ENCODE data around the gene ARHGAP45. TPM values are rescaled to one million over a fixed set of nuclear protein-coding genes. Genes with fewer than 3 reads are reported as not detected.

Gene ARHGAP45
- total RNA-seq, 4 donors from 2014 or later = 28.4 to 66.9 (median 38.6) TPM

DNA sequence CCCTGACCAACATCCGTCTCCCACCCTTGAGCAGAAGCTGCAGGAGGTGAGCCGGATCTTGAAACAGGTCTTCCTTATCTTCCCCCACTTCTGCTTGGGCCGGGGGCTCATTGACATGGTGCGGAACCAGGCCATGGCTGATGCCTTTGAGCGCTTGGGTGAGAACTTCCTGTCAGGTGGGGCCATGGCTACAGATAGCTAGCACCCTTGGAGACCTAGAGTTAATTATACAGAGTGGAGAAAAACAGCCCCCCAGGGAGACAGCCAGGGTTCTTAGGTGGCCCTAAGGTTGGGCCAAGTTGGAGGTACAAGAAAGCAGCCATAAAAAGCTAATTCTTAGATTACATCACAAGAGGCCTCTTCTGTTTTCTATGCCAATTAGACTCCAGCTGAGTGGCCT is 8.9 kb upstream of the ARHGAP45 start:
- Histone ChIP-seq H3K9me3 (peaks cover 0 to 68% (median 15%) of the 10 kb centered on the region in 4 donors), H3K27me3 (no peaks in the 10 kb centered on the region), H3K4me1 (no peaks in the 10 kb centered on the region), H3K4me3 (no peak overlapping the region), H3K36me3 (peaks cover 0 to 52% (median 0%) of the 10 kb centered on the region in 3 donors), H3K27ac (no peak overlapping the region)
- WGBS, 2 donors = 92 to 93% methylated on average over 4 to 5 of the region's 5 CpGs
- no peak for DNase-seq (ENCODE audit: low spot score in 2 of 2)
- TF ChIP-seq, protein P1, sequence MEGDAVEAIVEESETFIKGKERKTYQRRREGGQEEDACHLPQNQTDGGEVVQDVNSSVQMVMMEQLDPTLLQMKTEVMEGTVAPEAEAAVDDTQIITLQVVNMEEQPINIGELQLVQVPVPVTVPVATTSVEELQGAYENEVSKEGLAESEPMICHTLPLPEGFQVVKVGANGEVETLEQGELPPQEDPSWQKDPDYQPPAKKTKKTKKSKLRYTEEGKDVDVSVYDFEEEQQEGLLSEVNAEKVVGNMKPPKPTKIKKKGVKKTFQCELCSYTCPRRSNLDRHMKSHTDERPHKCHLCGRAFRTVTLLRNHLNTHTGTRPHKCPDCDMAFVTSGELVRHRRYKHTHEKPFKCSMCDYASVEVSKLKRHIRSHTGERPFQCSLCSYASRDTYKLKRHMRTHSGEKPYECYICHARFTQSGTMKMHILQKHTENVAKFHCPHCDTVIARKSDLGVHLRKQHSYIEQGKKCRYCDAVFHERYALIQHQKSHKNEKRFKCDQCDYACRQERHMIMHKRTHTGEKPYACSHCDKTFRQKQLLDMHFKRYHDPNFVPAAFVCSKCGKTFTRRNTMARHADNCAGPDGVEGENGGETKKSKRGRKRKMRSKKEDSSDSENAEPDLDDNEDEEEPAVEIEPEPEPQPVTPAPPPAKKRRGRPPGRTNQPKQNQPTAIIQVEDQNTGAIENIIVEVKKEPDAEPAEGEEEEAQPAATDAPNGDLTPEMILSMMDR (IDR thresholded peaks at IDR 0.05) = no peak
- no peak for TF ChIP-seq EP300 (IDR thresholded peaks at IDR 0.05)
- no peak for TF ChIP-seq POLR2A (IDR thresholded peaks at IDR 0.05)

DNA sequence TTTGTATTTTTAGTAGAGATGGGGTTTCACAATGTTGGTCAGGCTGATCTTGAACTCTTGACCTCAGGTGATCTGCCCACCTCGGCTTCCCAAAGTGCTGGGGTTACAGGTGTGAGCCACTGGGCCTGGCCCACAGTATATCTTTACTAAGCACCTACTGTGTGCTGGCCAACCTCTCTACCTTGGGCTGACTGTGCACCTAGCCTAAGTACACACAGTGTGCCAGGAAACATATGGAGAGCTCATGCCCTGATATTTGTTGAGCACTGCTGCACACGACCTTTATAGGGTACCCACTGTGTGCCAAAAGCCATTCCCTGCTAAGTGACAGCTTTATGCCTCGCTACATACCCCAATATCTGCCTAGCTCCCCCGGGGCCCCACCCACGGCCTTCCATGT is 6.3 kb upstream of the ARHGAP45 start:
- Histone ChIP-seq H3K36me3 (peaks cover 0 to 38% (median 0%) of the 10 kb centered on the region in 3 donors), H3K27me3 (peaks cover 0 to 5% of the 10 kb centered on the region in 2 donors), H3K4me3 (no peak overlapping the region), H3K27ac (no peak overlapping the region), H3K9me3 (peaks cover 0 to 56% (median 15%) of the 10 kb centered on the region in 4 donors), H3K4me1 (peaks cover 0 to 16% (median 4%) of the 10 kb centered on the region in 4 donors)
- WGBS, 2 donors = 68 to 85% methylated on average over 5 of the region's 5 CpGs
- TF ChIP-seq, protein P1 (IDR thresholded peaks at IDR 0.05) = no peak
- no peak for TF ChIP-seq POLR2A (IDR thresholded peaks at IDR 0.05)
- TF ChIP-seq EP300 (IDR thresholded peaks at IDR 0.05) = no peak
- no peak for DNase-seq (ENCODE audit: low spot score in 2 of 2)

DNA sequence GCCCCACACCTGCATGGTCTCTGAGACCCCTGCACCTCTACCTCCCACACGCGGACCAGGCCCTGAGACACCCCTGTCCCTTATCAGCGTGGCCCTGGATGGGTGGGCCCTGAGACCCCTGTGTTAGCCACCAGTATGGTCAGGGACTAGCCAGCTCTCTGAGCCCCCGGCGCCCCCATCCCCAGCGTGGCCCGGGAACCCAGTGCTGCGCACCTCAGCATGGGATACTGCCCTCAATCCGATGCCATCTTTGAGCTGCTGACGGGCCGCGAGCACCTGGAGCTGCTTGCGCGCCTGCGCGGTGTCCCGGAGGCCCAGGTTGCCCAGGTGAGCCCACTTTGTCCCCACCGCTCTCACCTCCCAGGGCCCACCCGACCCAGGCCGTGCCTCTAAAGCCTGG is 5.0 kb upstream of the ARHGAP45 start:
- no peak overlapping the region for H3K27ac ChIP-seq
- H3K9me3 ChIP-seq = peaks cover 0 to 43% (median 10%) of the 10 kb centered on the region in 4 donors
- H3K27me3 ChIP-seq = peaks cover 0 to 18% of the 10 kb centered on the region in 2 donors
- no peak overlapping the region for H3K4me3 ChIP-seq
- H3K4me1 ChIP-seq = peaks cover 0 to 29% (median 12%) of the 10 kb centered on the region in 4 donors
- no peak for TF ChIP-seq EP300 (IDR thresholded peaks at IDR 0.05)
- TF ChIP-seq, protein P1 (IDR thresholded peaks at IDR 0.05) = no peak
- no peak for TF ChIP-seq POLR2A (IDR thresholded peaks at IDR 0.05)
- DNase-seq (ENCODE audit: low spot score in 2 of 2) = no peak
- WGBS, 2 donors = 69 to 93% methylated on average over 12 to 20 of the region's 20 CpGs
- H3K36me3 ChIP-seq = peaks cover 0 to 25% (median 0%) of the 10 kb centered on the region in 3 donors

DNA sequence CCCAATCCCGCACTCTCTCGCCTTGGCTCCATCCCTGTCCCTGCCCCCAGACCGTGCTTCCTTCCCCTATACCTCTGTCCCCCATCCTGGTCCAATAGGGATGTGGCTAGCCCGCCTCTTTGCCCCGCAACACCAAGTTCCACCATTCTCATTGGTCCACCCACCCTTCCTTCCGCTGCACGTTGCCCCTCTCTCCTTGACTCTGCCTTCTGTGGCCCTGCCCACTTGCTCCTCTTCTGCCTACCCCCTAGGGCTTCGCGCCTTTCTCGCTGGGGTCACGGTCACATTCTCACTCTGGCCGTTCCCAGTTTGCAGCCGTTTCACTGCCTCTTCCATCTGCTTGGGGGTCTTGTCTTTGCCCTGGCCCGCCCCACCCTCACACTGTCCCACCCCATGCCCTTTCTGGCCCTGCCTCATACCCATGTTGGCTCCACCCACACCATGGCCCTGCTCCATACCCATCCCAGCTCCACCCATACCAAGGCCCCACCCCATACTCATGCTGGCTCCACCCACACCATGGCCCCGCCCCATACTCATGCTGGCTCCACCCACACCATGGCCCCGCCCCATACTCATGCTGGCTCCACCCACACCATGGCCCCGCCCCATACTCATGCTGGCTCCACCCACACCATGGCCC is 4.5 kb upstream of the ARHGAP45 start:
- DNase-seq (ENCODE audit: low spot score in 2 of 2) = no peak
- H3K27ac ChIP-seq = no peak overlapping the region
- no peak overlapping the region for H3K4me3 ChIP-seq
- peaks cover 0 to 20% (median 0%) of the 10 kb centered on the region in 3 donors for H3K36me3 ChIP-seq
- peaks cover 0 to 34% (median 16%) of the 10 kb centered on the region in 4 donors for H3K4me1 ChIP-seq
- 82 to 87% methylated on average over 17 of the region's 17 CpGs for WGBS, 2 donors
- TF ChIP-seq, protein P1 (IDR thresholded peaks at IDR 0.05) = no peak
- TF ChIP-seq EP300 (IDR thresholded peaks at IDR 0.05) (no peak), POLR2A (IDR thresholded peaks at IDR 0.05) (no peak)
- H3K9me3 ChIP-seq = peaks cover 0 to 38% (median 8%) of the 10 kb centered on the region in 4 donors
- H3K27me3 ChIP-seq = peaks cover 0 to 23% of the 10 kb centered on the region in 2 donors

Measured in tibial nerve (tissue), 4 donors.